Mesodermal cell (in vitro differentiated cells): ENCODE data around the gene CNTFR.
A peak's percentile ranks its signal among the peaks of the same experiment; 100 is the strongest.

Source experiments
- H3K27ac ChIP-seq: 2 replicates; pipeline ENCODE4 v1.7.0; 2013; ENCODE audit warnings: mild to moderate bottlenecking, low read depth, low read length, moderate library complexity; ENCODE audit not compliant: severe bottlenecking
- H3K36me3 ChIP-seq: 2 replicates; pipeline ENCODE4 v1.7.1; 2013; ENCODE audit warnings: mild to moderate bottlenecking, low read length, moderate library complexity; ENCODE audit not compliant: control insufficient read depth, insufficient read depth
- H3K4me1 ChIP-seq: one replicate; pipeline ENCODE4 v1.7.1; 2013; ENCODE audit warnings: mild to moderate bottlenecking, low read length; ENCODE audit not compliant: insufficient read depth, control insufficient read depth, poor library complexity, severe bottlenecking
- H3K4me3 ChIP-seq: 2 replicates; pipeline ENCODE4 v1.7.0; 2013; ENCODE audit warnings: low read length, control low read depth, mild to moderate bottlenecking; ENCODE audit not compliant: insufficient read depth, poor library complexity, severe bottlenecking; ENCODE audit errors: extremely low read depth
- H3K9me3 ChIP-seq: 2 replicates; pipeline ENCODE4 v1.7.1; 2013; ENCODE audit warnings: mild to moderate bottlenecking, low read length, moderate library complexity; ENCODE audit not compliant: control insufficient read depth
- WGBS, 2 experiments: methylation state at CpG; one replicate each; pipeline ENCODE4 v1.1.5; 2013; ENCODE audit warnings: missing lambda C conversion rate in 2 of 2; ENCODE audit not compliant: insufficient coverage in 2 of 2; 5-methylcytosine and 5-hydroxymethylcytosine counted together

CNTFR gene

GRCh38 chr9:34575862-34576596 lies 13.5 kb downstream of the CNTFR start:
- Histone ChIP-seq H3K4me1 (peaks cover 63% of the 10 kb centered on the region), H3K4me3 (no peak overlapping the region), H3K27ac (no peak overlapping the region), H3K36me3 (peaks cover 3% of the 10 kb centered on the region), H3K9me3 (no peaks in the 10 kb centered on the region)
- whole genome bisulfite sequencing, 2 experiments: 82 to 86% methylated on average over 14 to 15 of the region's 21 CpGs

- H3K27ac ChIP-seq: no peak overlapping the region
- peaks cover 3% of the 10 kb centered on the region for H3K36me3 ChIP-seq
- no peaks in the 10 kb centered on the region for H3K9me3 ChIP-seq
- H3K4me1 ChIP-seq: peaks cover 59% of the 10 kb centered on the region
- no peak overlapping the region for H3K4me3 ChIP-seq
- 75 to 81% methylated on average over 5 to 7 of the region's 8 CpGs for WGBS, 2 experiments
Observed at GRCh38 chr9:34575241-34575640, 14.3 kb downstream of the CNTFR start.

DNA sequence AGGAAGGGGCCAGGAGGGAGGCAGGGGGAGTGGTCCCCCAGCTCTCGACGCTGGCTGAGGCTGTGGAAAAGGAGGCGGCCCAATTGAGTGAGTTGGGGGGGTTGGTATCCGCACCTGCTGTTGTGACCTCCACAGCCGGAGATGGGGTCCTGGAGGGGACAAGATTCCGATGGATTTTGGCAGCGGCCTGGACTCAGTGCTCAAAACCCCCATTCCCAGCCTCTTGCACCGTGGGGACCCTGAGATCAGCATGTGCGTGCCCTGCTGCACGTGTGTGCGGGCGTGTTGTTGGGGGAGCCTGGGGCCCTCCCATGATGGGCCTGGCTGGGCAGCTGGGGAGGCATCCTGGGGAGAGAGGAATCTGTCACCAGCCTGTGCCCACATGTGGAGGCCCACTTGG lies 15.0 kb downstream of the CNTFR start:
- Histone ChIP-seq H3K36me3 (peaks cover 3% of the 10 kb centered on the region), H3K27ac (no peak overlapping the region), H3K9me3 (no peaks in the 10 kb centered on the region), H3K4me1 (peaks cover 52% of the 10 kb centered on the region), H3K4me3 (no peak overlapping the region)
- 93 to 94% methylated on average over 10 to 11 of the region's 12 CpGs for WGBS, 2 experiments

GRCh38 chr9:34573599-34574325 lies 15.8 kb downstream of the CNTFR start:
- H3K4me1 ChIP-seq: peaks cover 44% of the 10 kb centered on the region
- no peak overlapping the region for H3K4me3 ChIP-seq
- WGBS, 2 experiments: 69 to 70% methylated on average over 7 to 11 of the region's 17 CpGs
- peaks cover 3% of the 10 kb centered on the region for H3K36me3 ChIP-seq
- H3K27ac ChIP-seq: no peak overlapping the region
- H3K9me3 ChIP-seq: no peaks in the 10 kb centered on the region

DNA sequence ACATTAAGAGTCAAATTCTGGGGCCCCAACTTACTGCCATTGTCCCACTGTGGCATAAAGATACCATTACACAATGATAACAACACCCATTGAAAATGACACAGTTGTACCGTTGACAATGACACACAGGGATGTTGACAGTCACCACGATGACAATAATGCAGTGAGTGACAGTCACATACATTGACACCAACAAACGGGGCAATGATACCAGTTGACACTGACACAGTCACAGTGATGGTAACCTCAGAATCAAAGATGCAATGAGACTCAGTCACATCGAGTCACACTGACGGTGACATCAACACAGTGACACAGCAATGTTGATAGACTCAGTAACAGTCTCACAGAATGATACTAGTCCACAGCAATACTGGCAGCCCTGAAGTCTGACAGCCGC lies 16.9 kb downstream of the CNTFR start:
- no peak overlapping the region for H3K27ac ChIP-seq
- H3K36me3 ChIP-seq: peaks cover 3% of the 10 kb centered on the region
- H3K4me3 ChIP-seq: no peak overlapping the region
- H3K4me1 ChIP-seq: peaks cover 42% of the 10 kb centered on the region
- H3K9me3 ChIP-seq: no peaks in the 10 kb centered on the region
- WGBS, 2 experiments: 95 to 96% methylated on average over 6 of the region's 6 CpGs

DNA sequence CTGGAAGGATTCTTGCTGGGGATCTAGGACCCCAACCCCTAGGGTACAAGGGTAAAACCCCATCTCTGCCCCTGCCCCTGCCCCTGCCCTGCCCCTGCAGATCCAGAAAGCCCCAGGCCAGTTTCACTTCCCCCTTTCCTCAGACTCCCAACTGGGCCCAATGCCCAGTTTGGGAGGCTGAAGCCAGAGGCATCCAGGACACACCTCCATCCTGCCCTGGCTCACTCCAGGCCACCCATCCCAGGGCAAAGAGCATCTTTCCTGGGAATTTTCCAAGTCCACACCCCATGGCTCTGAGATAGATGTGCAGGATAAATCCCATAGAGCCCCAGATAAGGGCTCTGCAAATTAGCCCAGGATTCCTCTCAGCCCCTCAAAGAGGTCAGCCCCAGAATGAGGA lies 17.4 kb downstream of the CNTFR start:
- H3K4me1 ChIP-seq: peaks cover 36% of the 10 kb centered on the region
- no peak overlapping the region for H3K27ac ChIP-seq
- no peak overlapping the region for H3K4me3 ChIP-seq
- no peaks in the 10 kb centered on the region for H3K9me3 ChIP-seq
- H3K36me3 ChIP-seq: peaks cover 3% of the 10 kb centered on the region

GRCh38 chr9:34571481-34571810 lies 18.1 kb downstream of the CNTFR start:
- Histone ChIP-seq H3K36me3 (peaks cover 3% of the 10 kb centered on the region), H3K4me1 (peaks cover 30% of the 10 kb centered on the region), H3K27ac (no peak overlapping the region), H3K4me3 (no peak overlapping the region), H3K9me3 (no peaks in the 10 kb centered on the region)
- 92 to 93% methylated on average over 3 to 11 of the region's 12 CpGs for WGBS, 2 experiments

DNA sequence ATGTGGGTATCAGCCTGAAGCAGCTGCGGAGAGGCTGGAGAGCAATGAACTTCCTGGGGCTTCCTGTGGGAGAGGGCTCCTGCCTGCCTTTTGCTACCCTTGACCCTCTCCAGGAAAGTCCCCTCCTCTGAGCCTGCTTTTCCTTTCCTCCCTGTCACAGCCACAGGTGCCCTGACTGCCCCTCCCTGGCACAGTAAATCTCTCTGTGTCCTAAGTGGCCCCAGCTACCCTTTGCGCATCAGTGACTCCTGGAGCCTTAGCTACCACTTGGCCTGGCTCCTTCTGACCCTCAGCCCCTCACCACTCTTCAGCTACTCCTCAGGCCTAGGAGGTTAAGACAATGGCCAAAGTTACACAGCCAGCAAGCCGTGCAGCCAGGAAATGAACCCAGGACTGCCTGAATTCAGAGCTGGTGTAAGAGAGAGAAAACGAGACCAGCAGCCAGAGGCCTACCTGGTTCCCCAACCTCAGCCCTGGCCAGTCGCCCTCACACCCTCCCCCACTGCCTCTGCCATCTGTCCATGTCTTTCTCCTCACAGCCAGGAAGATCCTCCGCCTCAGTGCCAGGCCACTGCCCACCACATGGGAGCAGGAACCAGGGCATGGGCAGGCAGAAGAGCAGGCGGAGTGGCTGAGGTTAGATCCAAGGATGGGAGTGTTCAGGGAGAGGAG lies 18.6 kb downstream of the CNTFR start:
- 78 to 83% methylated on average over 4 to 6 of the region's 7 CpGs for WGBS, 2 experiments
- Histone ChIP-seq H3K36me3 (peaks cover 3% of the 10 kb centered on the region), H3K4me3 (no peak overlapping the region), H3K9me3 (no peaks in the 10 kb centered on the region), H3K4me1 (peaks cover 25% of the 10 kb centered on the region), H3K27ac (peak overlapping the region; percentile 23)

- Histone ChIP-seq H3K9me3 (no peaks in the 10 kb centered on the region), H3K27ac (peak overlapping the region; percentile 23), H3K36me3 (peaks cover 3% of the 10 kb centered on the region), H3K4me1 (peaks cover 23% of the 10 kb centered on the region), H3K4me3 (no peak overlapping the region)
- 85 to 90% methylated on average over 10 of the region's 11 CpGs for WGBS, 2 experiments
Observed at GRCh38 chr9:34570376-34570775, 19.1 kb downstream of the CNTFR start.

DNA sequence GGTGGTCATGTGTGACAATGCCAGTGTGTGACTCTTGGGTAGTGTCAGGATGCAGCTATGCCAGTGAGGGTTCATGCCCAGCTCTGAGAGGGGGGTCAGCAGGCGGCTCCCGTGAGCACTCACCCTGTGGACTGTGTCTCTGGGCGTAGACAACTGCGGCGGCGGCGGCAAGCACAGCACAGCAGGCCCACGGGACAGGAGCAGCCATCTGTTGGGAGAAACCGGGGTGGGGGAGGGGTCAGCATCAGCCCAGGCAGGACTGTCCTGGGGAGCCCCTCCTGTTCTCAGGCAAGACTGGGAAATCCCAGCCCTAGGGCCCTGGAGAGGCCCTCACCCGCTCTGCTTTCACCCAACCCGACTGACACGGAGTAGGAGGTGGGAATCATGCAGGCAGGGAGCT lies 20.8 kb downstream of the CNTFR start:
- no peak overlapping the region for H3K4me3 ChIP-seq
- H3K4me1 ChIP-seq: peaks cover 15% of the 10 kb centered on the region
- H3K27ac ChIP-seq: no peak overlapping the region
- no peaks in the 10 kb centered on the region for H3K9me3 ChIP-seq
- peaks cover 11% of the 10 kb centered on the region for H3K36me3 ChIP-seq
- WGBS, 2 experiments: 71 to 77% methylated on average over 9 to 12 of the region's 12 CpGs

DNA sequence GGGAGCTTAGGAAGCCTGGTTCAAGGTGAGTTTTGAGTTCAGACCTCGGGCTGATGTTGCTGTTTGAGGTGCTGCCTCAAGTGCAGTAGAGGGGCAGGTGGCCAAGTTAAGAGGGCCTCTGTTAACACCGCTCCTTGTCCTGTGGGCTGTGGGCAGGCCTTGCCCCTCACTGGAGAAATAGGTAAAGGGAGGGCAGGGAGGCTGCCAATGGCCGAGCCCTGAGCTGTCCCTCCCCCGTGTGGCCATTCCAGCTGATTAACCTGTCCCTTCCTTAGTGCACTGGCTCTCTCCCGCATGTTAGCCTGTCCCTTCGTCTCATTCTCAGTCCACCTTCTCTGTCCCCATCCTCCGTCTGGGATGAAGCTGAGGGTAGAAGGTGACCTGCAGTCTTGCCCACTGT lies 21.4 kb downstream of the CNTFR start:
- H3K4me3 ChIP-seq: no peak overlapping the region
- H3K27ac ChIP-seq: no peak overlapping the region
- WGBS, 2 experiments: 88 to 91% methylated on average over 4 to 6 of the region's 7 CpGs
- H3K9me3 ChIP-seq: no peaks in the 10 kb centered on the region
- H3K36me3 ChIP-seq: peaks cover 9% of the 10 kb centered on the region
- H3K4me1 ChIP-seq: peaks cover 9% of the 10 kb centered on the region
